ENCODE measurements around the gene ADCY9. TPM values are rescaled to one million over a fixed set of nuclear protein-coding genes. Genes with fewer than 3 reads are reported as not detected.
A peak's percentile ranks its signal among the peaks of the same experiment; 100 is the strongest.

ADCY9 gene
- total and polyA plus RNA-seq, 12 donors, result 2.3 to 37.6 (median 17.8) TPM

DNA sequence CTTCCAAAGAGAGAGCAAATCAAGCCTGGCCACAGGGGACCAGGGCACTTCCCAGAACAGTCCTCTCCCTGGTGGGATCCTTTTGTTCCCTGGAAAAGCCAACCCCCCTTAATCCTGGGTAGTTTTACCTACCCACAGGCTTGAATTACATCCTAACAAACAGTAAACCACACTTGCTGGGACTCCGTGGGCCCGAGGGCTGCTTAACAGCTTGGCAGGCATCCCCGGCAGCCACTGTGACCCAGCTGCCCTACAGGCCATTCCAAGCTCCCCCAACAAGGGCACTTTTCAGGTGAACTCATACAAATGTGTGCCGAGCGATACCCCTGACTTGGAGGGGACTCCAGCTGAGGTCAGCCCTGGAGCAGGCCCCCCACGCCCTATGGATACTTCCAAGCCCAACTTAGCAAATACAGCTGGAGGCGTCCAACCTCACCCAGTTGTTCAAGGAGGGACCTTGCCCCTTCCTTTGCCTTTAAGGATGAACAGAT is 26.4 kb downstream of the ADCY9 start:
- intact Hi-C loops (cut with DNase I), result no loop called here
- H3K4me3 ChIP-seq, result no peak overlapping the region
- peaks cover 0 to 9% of the 10 kb centered on the region in 2 donors for H3K4me1 ChIP-seq (replicated peaks in 1 of 2)
- H3K36me3 ChIP-seq (replicated peaks in 1 of 2), result no peaks in the 10 kb centered on the region
- H3K27ac ChIP-seq, result no peak overlapping the region
- H3K9me3 ChIP-seq (replicated peaks in 1 of 3), result no peaks in the 10 kb centered on the region
- peak in 1 of 7 donors; percentile 36 for DNase-seq
- no peaks in the 10 kb centered on the region for H3K27me3 ChIP-seq
- no peak for TF ChIP-seq POLR2A (IDR thresholded peaks at IDR 0.05)
- TF ChIP-seq, protein P1, sequence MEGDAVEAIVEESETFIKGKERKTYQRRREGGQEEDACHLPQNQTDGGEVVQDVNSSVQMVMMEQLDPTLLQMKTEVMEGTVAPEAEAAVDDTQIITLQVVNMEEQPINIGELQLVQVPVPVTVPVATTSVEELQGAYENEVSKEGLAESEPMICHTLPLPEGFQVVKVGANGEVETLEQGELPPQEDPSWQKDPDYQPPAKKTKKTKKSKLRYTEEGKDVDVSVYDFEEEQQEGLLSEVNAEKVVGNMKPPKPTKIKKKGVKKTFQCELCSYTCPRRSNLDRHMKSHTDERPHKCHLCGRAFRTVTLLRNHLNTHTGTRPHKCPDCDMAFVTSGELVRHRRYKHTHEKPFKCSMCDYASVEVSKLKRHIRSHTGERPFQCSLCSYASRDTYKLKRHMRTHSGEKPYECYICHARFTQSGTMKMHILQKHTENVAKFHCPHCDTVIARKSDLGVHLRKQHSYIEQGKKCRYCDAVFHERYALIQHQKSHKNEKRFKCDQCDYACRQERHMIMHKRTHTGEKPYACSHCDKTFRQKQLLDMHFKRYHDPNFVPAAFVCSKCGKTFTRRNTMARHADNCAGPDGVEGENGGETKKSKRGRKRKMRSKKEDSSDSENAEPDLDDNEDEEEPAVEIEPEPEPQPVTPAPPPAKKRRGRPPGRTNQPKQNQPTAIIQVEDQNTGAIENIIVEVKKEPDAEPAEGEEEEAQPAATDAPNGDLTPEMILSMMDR (IDR thresholded peaks at IDR 0.05), result no peak
- WGBS, 4 donors, result 81 to 87% (median 83%) methylated on average over 4 to 7 of the region's 7 CpGs

DNA sequence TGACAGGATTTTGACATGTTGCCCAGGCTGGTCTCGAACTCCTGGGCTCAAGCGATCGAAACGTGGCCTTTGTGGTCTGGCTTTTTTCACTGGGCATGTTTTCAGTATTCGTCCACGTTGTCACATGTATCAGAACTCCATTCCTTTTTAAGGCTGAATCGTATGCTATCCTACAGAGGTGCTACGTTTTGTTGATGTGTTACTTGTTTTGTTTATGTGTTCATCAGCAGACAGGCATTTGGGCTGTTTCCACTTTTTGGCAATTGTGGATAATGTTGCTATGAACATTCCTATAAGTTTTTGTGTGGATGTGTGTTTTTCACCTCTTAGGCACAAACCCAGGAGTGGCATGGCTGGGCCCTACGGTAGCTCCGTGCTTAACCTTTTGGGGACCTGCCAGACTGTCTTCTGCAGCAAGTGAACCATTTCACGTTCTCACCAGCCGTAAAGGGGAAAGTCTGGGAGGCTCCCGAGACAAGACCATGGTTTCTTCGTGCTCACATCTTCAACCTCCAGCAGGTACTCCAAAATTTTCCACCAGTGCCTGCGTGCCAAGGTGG is 26.9 kb downstream of the ADCY9 start:
- DNase-seq, result peak in 1 of 7 donors; percentile 40
- peaks cover 0 to 9% of the 10 kb centered on the region in 2 donors for H3K4me1 ChIP-seq (replicated peaks in 1 of 2)
- H3K27ac ChIP-seq, result no peak overlapping the region
- H3K4me3 ChIP-seq, result no peak overlapping the region
- intact Hi-C loops (cut with DNase I), result no loop called here
- 94 to 98% (median 96%) methylated on average over 15 of the region's 15 CpGs for WGBS, 4 donors
- H3K27me3 ChIP-seq, result no peaks in the 10 kb centered on the region
- no peaks in the 10 kb centered on the region for H3K36me3 ChIP-seq (replicated peaks in 1 of 2)
- no peaks in the 10 kb centered on the region for H3K9me3 ChIP-seq (replicated peaks in 1 of 3)
- no peak for TF ChIP-seq POLR2A (IDR thresholded peaks at IDR 0.05)
- TF ChIP-seq, protein P1 (IDR thresholded peaks at IDR 0.05), result no peak

DNA sequence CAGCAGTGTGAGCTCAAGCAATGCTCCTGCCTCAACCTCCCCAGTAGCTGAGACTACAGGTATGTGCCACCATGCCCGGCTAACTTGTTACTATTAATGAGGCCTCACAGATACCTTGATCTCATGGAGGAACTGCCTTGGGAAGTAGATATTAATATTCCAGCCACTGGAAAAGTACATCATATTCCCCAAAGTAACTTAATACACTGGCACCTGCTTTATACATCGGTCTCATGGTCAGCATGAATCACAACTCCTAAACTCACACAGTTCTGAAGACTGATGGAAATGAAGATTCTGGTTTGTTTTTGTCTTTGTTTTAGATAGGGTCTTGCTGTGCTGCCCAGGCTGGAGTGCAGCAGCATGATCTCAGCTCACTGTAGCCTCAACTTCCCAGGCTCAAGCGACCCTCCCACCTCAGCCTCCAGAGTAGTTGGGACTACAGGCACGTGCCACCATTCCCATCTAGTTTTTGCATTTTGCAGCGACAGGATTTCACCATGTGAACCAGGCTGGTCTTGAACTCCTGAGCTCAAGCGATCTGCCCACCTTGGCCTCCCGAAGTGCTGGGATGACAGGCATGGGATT is 28.2 kb downstream of the ADCY9 start:
- no peak overlapping the region for H3K27ac ChIP-seq
- H3K9me3 ChIP-seq (replicated peaks in 1 of 3), result no peaks in the 10 kb centered on the region
- TF ChIP-seq, protein P1 (IDR thresholded peaks at IDR 0.05), result no peak
- TF ChIP-seq POLR2A (IDR thresholded peaks at IDR 0.05), result no peak
- no peak overlapping the region for H3K4me3 ChIP-seq
- no peaks in the 10 kb centered on the region for H3K27me3 ChIP-seq
- WGBS, 4 donors, result 91 to 95% (median 93%) methylated on average over 7 of the region's 7 CpGs
- H3K4me1 ChIP-seq (replicated peaks in 1 of 2), result peaks cover 0 to 9% of the 10 kb centered on the region in 2 donors
- no peaks in the 10 kb centered on the region for H3K36me3 ChIP-seq (replicated peaks in 1 of 2)
- intact Hi-C loops (cut with DNase I), result no loop called here
- peak in 1 of 7 donors; percentile 17 for DNase-seq

DNA sequence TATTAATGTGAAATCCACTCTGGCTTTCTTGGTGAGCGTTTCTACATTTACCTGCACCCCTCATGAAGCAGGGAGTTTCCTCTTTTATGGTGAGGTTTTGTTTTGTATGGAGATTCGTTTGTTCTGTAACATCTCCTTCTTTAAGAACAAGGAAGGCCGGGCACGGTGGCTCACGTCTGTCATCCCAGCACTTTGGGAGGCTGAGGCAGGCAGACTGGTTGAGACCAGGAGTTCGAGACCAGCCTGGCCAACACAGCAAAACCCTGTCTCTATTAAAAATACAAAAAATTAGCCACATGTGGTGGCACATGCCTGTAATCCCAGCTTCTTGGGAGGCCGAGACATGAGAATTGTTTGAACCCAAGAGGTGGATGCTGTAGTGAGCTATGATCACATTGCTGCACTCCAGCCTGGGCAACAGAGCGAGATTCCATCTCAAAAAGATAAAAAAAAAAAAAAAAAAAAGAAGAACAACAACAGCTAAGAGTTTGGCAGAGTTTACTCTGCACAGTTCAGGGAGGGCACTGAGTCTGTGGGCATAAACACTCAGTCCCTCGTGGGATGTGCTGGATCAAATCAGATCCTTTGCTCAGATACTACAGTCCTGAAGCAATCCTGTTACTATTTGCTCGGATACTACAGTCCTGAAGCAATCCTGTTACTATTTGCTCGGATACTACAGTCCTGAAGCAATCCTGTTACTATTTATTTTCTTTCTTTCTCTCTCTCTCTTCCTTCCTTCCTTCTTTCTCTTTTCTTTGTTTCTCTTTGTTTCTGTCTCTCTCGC is 28.9 kb downstream of the ADCY9 start:
- H3K27me3 ChIP-seq, result no peaks in the 10 kb centered on the region
- no peak overlapping the region for H3K27ac ChIP-seq
- no peak overlapping the region for H3K4me3 ChIP-seq
- WGBS, 4 donors, result 70 to 79% (median 73%) methylated on average over 12 of the region's 12 CpGs
- no peaks in the 10 kb centered on the region for H3K36me3 ChIP-seq (replicated peaks in 1 of 2)
- TF ChIP-seq, protein P1 (IDR thresholded peaks at IDR 0.05), result no peak
- no peak for TF ChIP-seq POLR2A (IDR thresholded peaks at IDR 0.05)
- peaks cover 0 to 9% of the 10 kb centered on the region in 2 donors for H3K4me1 ChIP-seq (replicated peaks in 1 of 2)
- no peaks in the 10 kb centered on the region for H3K9me3 ChIP-seq (replicated peaks in 1 of 3)
- intact Hi-C loops (cut with DNase I), result no loop called here
- DNase-seq, result peak in 2 of 7 donors; percentile 26 to 48
